Measurements from ENCODE around the gene CHRNA4.

The CHRNA4 gene

GRCh38 chr20:63360850-63361518, at the start of gene CHRNA4:
CHRNA4 (minus strand) TSS chr20:63361349; CDS start chr20:63361165, 184 bp downstream.
- no peak for DNase-seq (ENCODE audit: low spot score)

GRCh38 chr20:63409834-63410435, 48.8 kb upstream of the CHRNA4 start:
- no peak for DNase-seq (ENCODE audit: low spot score)

- DNase-seq (ENCODE audit: low spot score), result no peak
These were observed 48.1 kb upstream of the CHRNA4 start for GRCh38 chr20:63409066-63409833.

GRCh38 chr20:63408684-63409046, 47.5 kb upstream of the CHRNA4 start:
- no peak for DNase-seq (ENCODE audit: low spot score)

GRCh38 chr20:63407928-63408683, 47.0 kb upstream of the CHRNA4 start:
- DNase-seq (ENCODE audit: low spot score), result no peak

GRCh38 chr20:63406617-63407245, 45.6 kb upstream of the CHRNA4 start:
- no peak for DNase-seq (ENCODE audit: low spot score)

GRCh38 chr20:63406011-63406410, 44.9 kb upstream of the CHRNA4 start:
- no peak for DNase-seq (ENCODE audit: low spot score)

- DNase-seq (ENCODE audit: low spot score), result no peak
These were observed 44.1 kb upstream of the CHRNA4 start for GRCh38 chr20:63405102-63405730.

- no peak for DNase-seq (ENCODE audit: low spot score)
These were observed 43.3 kb upstream of the CHRNA4 start for GRCh38 chr20:63404129-63405085.

- no peak for DNase-seq (ENCODE audit: low spot score)
These were observed 42.4 kb upstream of the CHRNA4 start for GRCh38 chr20:63403403-63404105.

- no peak for DNase-seq (ENCODE audit: low spot score)
These were observed 41.7 kb upstream of the CHRNA4 start for GRCh38 chr20:63402860-63403220.

- no peak for DNase-seq (ENCODE audit: low spot score)
These were observed 41.2 kb upstream of the CHRNA4 start for GRCh38 chr20:63402181-63402859.

- no peak for DNase-seq (ENCODE audit: low spot score)
These were observed 40.4 kb upstream of the CHRNA4 start for GRCh38 chr20:63401384-63402110.

GRCh38 chr20:63400486-63401210, 39.5 kb upstream of the CHRNA4 start:
- no peak for DNase-seq (ENCODE audit: low spot score)

GRCh38 chr20:63399596-63400375, 38.6 kb upstream of the CHRNA4 start:
- no peak for DNase-seq (ENCODE audit: low spot score)

GRCh38 chr20:63398744-63399514, 37.8 kb upstream of the CHRNA4 start:
- DNase-seq (ENCODE audit: low spot score), result no peak

Data from putamen (tissue), 1 donor.